Stimulated activated CD4-positive, alpha-beta T cell treated with anti-CD3 and anti-CD28 coated beads, Interleukin-1b, Interleukin-23, amount 100 ng/mL, for 48 hours (primary cell): ENCODE measurements around the gene ZNF682.
"Not testable (repeated sequence)": the region's sequence is repeated elsewhere in the genome, so short reads cannot be mapped to it uniquely, and the experiment has no call there.

ENCODE experiments used
- DNase-seq: peaks from one replicate; pipeline ENCODE4 v3.0.0-alpha.2; 2020

Gene ZNF682

DNA sequence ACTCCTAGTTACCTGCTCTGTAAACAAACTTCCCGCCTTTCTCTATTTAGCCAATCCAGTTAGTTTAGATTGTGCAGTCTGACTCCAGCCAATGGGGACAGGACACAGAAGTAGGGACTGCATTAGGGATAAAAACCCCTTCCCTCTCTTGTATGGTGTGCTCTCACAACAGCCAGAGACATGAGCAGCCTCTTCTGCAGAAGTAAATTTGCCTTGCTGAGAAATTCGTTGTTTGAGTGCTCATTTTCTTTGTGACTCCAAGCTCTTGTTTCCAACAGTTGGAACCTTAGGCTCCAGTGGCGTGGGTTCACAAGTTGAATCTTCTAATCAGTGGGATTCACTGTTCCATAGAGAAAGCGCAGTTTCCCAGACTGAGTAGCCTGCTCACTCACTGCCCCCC is 72.4 kb downstream of the ZNF682 start:
- DNase-seq = no peak

DNA sequence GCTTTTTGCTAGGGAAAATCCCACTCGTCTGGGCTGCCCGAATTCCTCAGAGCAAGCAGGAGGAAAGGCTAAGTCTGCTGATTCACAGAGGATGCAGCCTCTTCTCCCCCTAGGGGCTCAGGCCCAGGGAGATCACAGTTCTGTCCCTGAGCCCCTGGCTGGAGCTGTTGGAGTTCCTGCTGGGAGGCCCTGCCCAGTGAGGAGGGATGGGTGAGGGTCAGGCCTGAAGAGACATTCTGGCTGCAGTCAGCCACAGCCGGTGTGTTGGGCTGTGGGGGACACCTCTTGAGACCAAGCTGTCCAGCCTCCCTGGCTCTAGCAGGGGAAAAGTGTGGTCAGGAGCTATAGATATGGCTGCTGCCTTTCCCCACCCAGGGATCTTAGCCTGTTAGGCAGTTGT is 73.2 kb downstream of the ZNF682 start:
- DNase-seq = not testable (repeated sequence)

DNA sequence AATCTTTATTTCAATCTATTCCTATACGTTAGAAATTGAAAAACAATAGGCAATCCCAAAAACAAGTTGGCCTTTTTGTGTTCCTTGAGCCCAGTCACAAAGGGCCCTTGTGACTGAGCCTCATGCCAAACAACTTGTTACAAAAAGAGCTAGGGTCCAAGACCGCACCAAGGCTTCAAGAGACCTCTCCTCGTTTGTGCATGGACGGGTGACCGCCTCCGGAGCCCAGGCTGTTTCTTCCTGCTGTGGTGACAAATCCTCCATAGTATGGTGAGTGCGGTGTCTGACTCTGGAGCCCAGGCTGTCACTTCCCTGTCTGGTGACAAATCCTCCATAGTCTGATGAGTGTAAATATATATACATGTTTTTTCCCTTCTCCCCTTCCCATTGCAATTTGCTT is 74.9 kb downstream of the ZNF682 start:
- DNase-seq = no peak

DNA sequence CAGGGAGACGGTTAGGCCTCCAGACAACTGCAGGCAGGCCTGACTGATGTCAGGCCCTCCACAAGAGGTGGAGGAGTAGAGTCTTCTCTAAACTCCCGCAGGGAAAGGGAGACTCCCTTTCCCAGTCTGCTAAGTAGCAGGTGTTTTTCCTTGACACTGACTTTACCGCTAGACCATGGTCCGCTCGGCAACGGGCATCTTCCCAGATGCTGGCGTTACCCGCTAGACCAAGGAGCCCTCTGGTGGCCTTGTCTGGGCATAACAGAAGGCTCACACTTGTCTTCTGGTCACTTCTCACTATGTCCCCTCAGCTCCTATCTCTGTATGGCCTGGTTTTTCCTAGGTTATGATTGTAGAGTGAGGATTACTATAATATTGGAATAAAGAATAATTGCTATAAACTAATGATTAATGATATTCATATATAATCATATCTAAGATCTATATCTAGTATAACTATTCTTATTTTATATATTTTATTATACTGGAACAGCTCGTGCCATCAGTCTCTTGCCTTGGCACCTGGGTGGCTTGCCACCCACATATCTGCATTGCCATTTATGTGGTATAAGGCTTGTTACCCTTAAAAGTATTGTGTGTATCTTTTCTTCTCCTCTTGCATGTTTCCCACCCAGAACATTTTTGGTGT is 80.0 kb downstream of the ZNF682 start:
- DNase-seq = peak; percentile 53

DNA sequence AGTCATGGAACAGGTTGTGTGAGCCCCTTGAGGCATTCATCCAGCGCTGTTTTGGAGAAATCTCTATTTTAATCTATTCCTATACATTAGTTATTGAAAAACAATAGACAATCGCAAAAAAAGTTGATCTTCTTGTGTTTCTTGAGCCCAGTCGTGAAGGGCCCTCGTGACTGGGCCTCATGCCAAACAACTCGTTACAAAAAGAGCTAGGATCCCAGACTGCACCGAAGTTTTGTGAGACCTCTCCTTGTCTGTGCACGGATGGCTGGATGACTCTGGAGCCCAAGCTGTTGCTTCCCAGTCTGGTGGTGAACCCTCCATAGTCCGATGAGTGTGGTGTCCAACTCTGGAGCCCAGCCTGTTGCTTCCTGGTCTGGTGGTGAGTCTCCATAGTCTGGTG is 81.5 kb downstream of the ZNF682 start:
- DNase-seq = not testable (repeated sequence)

DNA sequence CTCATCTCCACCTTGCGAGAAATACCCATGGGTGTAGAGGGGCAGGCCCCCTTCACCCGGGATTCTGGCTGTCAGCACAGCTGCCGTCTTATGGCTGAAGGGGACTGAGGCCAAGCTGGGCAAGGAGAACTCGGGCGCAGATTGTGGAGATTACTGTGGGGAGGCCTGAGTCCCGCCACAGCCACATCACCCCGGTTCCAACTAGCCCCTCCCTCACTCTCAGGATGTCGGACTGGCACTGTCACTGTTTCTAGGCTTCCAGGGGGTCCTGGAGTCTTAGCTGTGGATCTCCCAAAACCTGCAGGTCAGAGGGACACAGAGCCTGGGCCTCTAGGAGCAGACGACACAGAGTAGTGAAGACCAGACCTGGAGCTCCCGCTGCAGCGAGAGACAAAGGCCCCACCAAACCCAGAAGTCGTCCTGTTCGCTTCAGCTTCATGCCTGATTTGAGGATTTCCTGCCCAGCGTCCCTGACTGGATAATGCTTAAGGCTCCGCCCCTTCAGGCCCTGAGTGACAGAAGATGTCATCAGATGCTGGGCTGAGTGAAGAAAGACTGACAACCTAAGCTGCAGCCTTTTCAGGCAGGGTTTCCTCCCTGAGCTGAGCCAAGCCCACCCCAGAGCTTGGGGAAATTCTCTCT is 82.8 kb downstream of the ZNF682 start:
- DNase-seq = no peak

DNA sequence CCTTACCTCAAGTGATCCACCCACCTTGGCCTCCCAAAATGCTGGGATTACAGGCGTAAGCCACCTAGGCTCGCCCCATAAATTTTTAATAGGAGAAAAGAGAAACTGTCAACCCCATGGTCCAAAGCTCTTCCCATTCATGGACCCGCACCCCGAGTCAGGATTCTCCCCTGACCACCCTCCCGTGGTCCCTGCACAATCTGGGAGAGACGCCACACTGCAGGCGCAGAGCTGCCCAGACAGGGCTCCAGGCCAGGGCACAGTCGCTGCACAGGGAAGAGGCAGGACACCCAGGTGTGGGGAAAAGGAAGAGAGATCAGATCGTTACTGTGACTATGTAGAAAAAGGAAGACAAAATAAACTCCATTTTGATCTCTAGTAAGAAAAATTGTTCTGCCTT is 84.1 kb downstream of the ZNF682 start:
- DNase-seq = no peak
